ENCODE measurements around the gene GRID2. TPM values are rescaled to one million over a fixed set of nuclear protein-coding genes. Genes with fewer than 3 reads are reported as not detected.

The GRID2 gene
- polyA plus RNA-seq, 1 donor = 0.57 TPM

- Histone ChIP-seq H3K4me1 (ENCODE audit: control insufficient read depth, insufficient read depth, low read length) (no peaks in the 10 kb centered on the region), H3K4me3 (ENCODE audit: low read length) (no peak overlapping the region), H3K27ac (ENCODE audit: low read length) (no peak overlapping the region), H3K27me3 (ENCODE audit: control insufficient read depth, insufficient read depth, low read length) (no peaks in the 10 kb centered on the region), H3K36me3 (ENCODE audit: control insufficient read depth, insufficient read depth, low read length) (no peaks in the 10 kb centered on the region), H3K9me3 (ENCODE audit: control insufficient read depth, low read depth, low read length) (no peaks in the 10 kb centered on the region)
- WGBS (ENCODE audit: insufficient coverage, low lambda C conversion rate) = 92% methylated on average over 2 of the region's 2 CpGs
- no peak for DNase-seq
Observed at GRCh38 chr4:92599044-92599443, 295.3 kb downstream of the GRID2 start.

GRCh38 chr4:92600638-92601037 lies 296.9 kb downstream of the GRID2 start:
- DNase-seq = no peak
- no CpG with 5 or more reads among the region's 6 CpGs for WGBS (ENCODE audit: insufficient coverage, low lambda C conversion rate)

GRCh38 chr4:92606227-92606626 lies 302.5 kb downstream of the GRID2 start:
- Histone ChIP-seq H3K4me3 (ENCODE audit: low read length) (no peak overlapping the region), H3K9me3 (ENCODE audit: control insufficient read depth, low read depth, low read length) (no peaks in the 10 kb centered on the region), H3K27ac (ENCODE audit: low read length) (no peak overlapping the region), H3K36me3 (ENCODE audit: control insufficient read depth, insufficient read depth, low read length) (no peaks in the 10 kb centered on the region), H3K4me1 (ENCODE audit: control insufficient read depth, insufficient read depth, low read length) (no peaks in the 10 kb centered on the region), H3K27me3 (ENCODE audit: control insufficient read depth, insufficient read depth, low read length) (no peaks in the 10 kb centered on the region)
- WGBS (ENCODE audit: insufficient coverage, low lambda C conversion rate) = no CpG with 5 or more reads among the region's 2 CpGs
- no peak for DNase-seq

More at GRCh38 chr4:92600638-92601037, 296.9 kb downstream of the GRID2 start:
- no peaks in the 10 kb centered on the region for H3K9me3 ChIP-seq (ENCODE audit: control insufficient read depth, low read depth, low read length)
- H3K4me1 ChIP-seq (ENCODE audit: control insufficient read depth, insufficient read depth, low read length) = no peaks in the 10 kb centered on the region
- H3K27me3 ChIP-seq (ENCODE audit: control insufficient read depth, insufficient read depth, low read length) = no peaks in the 10 kb centered on the region
- no peaks in the 10 kb centered on the region for H3K36me3 ChIP-seq (ENCODE audit: control insufficient read depth, insufficient read depth, low read length)
- no peak overlapping the region for H3K27ac ChIP-seq (ENCODE audit: low read length)
- no peak overlapping the region for H3K4me3 ChIP-seq (ENCODE audit: low read length)

GRCh38 chr4:92615049-92615448 lies 311.3 kb downstream of the GRID2 start:
- Histone ChIP-seq H3K9me3 (ENCODE audit: control insufficient read depth, low read depth, low read length) (no peaks in the 10 kb centered on the region), H3K4me3 (ENCODE audit: low read length) (no peak overlapping the region), H3K4me1 (ENCODE audit: control insufficient read depth, insufficient read depth, low read length) (no peaks in the 10 kb centered on the region), H3K36me3 (ENCODE audit: control insufficient read depth, insufficient read depth, low read length) (no peaks in the 10 kb centered on the region), H3K27ac (ENCODE audit: low read length) (no peak overlapping the region), H3K27me3 (ENCODE audit: control insufficient read depth, insufficient read depth, low read length) (no peaks in the 10 kb centered on the region)
- no peak for DNase-seq
- WGBS (ENCODE audit: insufficient coverage, low lambda C conversion rate) = no CpG with 5 or more reads among the region's 1 CpG

GRCh38 chr4:92618968-92619367 lies 315.2 kb downstream of the GRID2 start:
- H3K36me3 ChIP-seq (ENCODE audit: control insufficient read depth, insufficient read depth, low read length) = no peaks in the 10 kb centered on the region
- no peak for DNase-seq
- no peak overlapping the region for H3K4me3 ChIP-seq (ENCODE audit: low read length)
- H3K27ac ChIP-seq (ENCODE audit: low read length) = no peak overlapping the region
- WGBS (ENCODE audit: insufficient coverage, low lambda C conversion rate) = no CpG with 5 or more reads among the region's 2 CpGs
- no peaks in the 10 kb centered on the region for H3K4me1 ChIP-seq (ENCODE audit: control insufficient read depth, insufficient read depth, low read length)
- no peaks in the 10 kb centered on the region for H3K9me3 ChIP-seq (ENCODE audit: control insufficient read depth, low read depth, low read length)
- H3K27me3 ChIP-seq (ENCODE audit: control insufficient read depth, insufficient read depth, low read length) = no peaks in the 10 kb centered on the region

GRCh38 chr4:92629302-92629701 lies 325.5 kb downstream of the GRID2 start:
- H3K36me3 ChIP-seq (ENCODE audit: control insufficient read depth, insufficient read depth, low read length) = no peaks in the 10 kb centered on the region
- 100% methylated on average over 1 of the region's 2 CpGs for WGBS (ENCODE audit: insufficient coverage, low lambda C conversion rate)
- no peaks in the 10 kb centered on the region for H3K27me3 ChIP-seq (ENCODE audit: control insufficient read depth, insufficient read depth, low read length)
- peaks cover 2% of the 10 kb centered on the region for H3K9me3 ChIP-seq (ENCODE audit: control insufficient read depth, low read depth, low read length)
- H3K27ac ChIP-seq (ENCODE audit: low read length) = no peak overlapping the region
- H3K4me3 ChIP-seq (ENCODE audit: low read length) = no peak overlapping the region
- DNase-seq = no peak
- H3K4me1 ChIP-seq (ENCODE audit: control insufficient read depth, insufficient read depth, low read length) = no peaks in the 10 kb centered on the region

- Histone ChIP-seq H3K27me3 (ENCODE audit: control insufficient read depth, insufficient read depth, low read length) (no peaks in the 10 kb centered on the region), H3K27ac (ENCODE audit: low read length) (no peak overlapping the region), H3K9me3 (ENCODE audit: control insufficient read depth, low read depth, low read length) (no peaks in the 10 kb centered on the region), H3K4me3 (ENCODE audit: low read length) (no peak overlapping the region), H3K4me1 (ENCODE audit: control insufficient read depth, insufficient read depth, low read length) (no peaks in the 10 kb centered on the region), H3K36me3 (ENCODE audit: control insufficient read depth, insufficient read depth, low read length) (no peaks in the 10 kb centered on the region)
- DNase-seq = no peak
- WGBS (ENCODE audit: insufficient coverage, low lambda C conversion rate) = 100% methylated on average over 2 of the region's 3 CpGs
Observed at GRCh38 chr4:92634882-92635281, 331.1 kb downstream of the GRID2 start.

GRCh38 chr4:92636038-92636806 lies 332.5 kb downstream of the GRID2 start:
- no peaks in the 10 kb centered on the region for H3K4me1 ChIP-seq (ENCODE audit: control insufficient read depth, insufficient read depth, low read length)
- H3K27me3 ChIP-seq (ENCODE audit: control insufficient read depth, insufficient read depth, low read length) = no peaks in the 10 kb centered on the region
- peak overlapping the region; percentile 66 for H3K27ac ChIP-seq (ENCODE audit: low read length)
- no peaks in the 10 kb centered on the region for H3K9me3 ChIP-seq (ENCODE audit: control insufficient read depth, low read depth, low read length)
- peak; percentile 64 to 88 for DNase-seq
- no peaks in the 10 kb centered on the region for H3K36me3 ChIP-seq (ENCODE audit: control insufficient read depth, insufficient read depth, low read length)
- no CpG with 5 or more reads among the region's 6 CpGs for WGBS (ENCODE audit: insufficient coverage, low lambda C conversion rate)
- H3K4me3 ChIP-seq (ENCODE audit: low read length) = no peak overlapping the region

GRCh38 chr4:92641409-92641808 lies 337.6 kb downstream of the GRID2 start:
- no peaks in the 10 kb centered on the region for H3K27me3 ChIP-seq (ENCODE audit: control insufficient read depth, insufficient read depth, low read length)
- no peaks in the 10 kb centered on the region for H3K9me3 ChIP-seq (ENCODE audit: control insufficient read depth, low read depth, low read length)
- no peak for DNase-seq
- no peak overlapping the region for H3K27ac ChIP-seq (ENCODE audit: low read length)
- no peaks in the 10 kb centered on the region for H3K36me3 ChIP-seq (ENCODE audit: control insufficient read depth, insufficient read depth, low read length)
- WGBS (ENCODE audit: insufficient coverage, low lambda C conversion rate) = no CpG with 5 or more reads among the region's 3 CpGs
- no peak overlapping the region for H3K4me3 ChIP-seq (ENCODE audit: low read length)
- no peaks in the 10 kb centered on the region for H3K4me1 ChIP-seq (ENCODE audit: control insufficient read depth, insufficient read depth, low read length)

- WGBS (ENCODE audit: insufficient coverage, low lambda C conversion rate) = 86% methylated on average over 2 of the region's 2 CpGs
- H3K36me3 ChIP-seq (ENCODE audit: control insufficient read depth, insufficient read depth, low read length) = no peaks in the 10 kb centered on the region
- H3K27me3 ChIP-seq (ENCODE audit: control insufficient read depth, insufficient read depth, low read length) = no peaks in the 10 kb centered on the region
- H3K4me3 ChIP-seq (ENCODE audit: low read length) = no peak overlapping the region
- no peaks in the 10 kb centered on the region for H3K4me1 ChIP-seq (ENCODE audit: control insufficient read depth, insufficient read depth, low read length)
- H3K9me3 ChIP-seq (ENCODE audit: control insufficient read depth, low read depth, low read length) = no peaks in the 10 kb centered on the region
- no peak overlapping the region for H3K27ac ChIP-seq (ENCODE audit: low read length)
- no peak for DNase-seq
Observed at GRCh38 chr4:92646826-92647225, 343.1 kb downstream of the GRID2 start.

- H3K4me1 ChIP-seq (ENCODE audit: control insufficient read depth, insufficient read depth, low read length) = no peaks in the 10 kb centered on the region
- no peaks in the 10 kb centered on the region for H3K9me3 ChIP-seq (ENCODE audit: control insufficient read depth, low read depth, low read length)
- H3K27me3 ChIP-seq (ENCODE audit: control insufficient read depth, insufficient read depth, low read length) = no peaks in the 10 kb centered on the region
- H3K36me3 ChIP-seq (ENCODE audit: control insufficient read depth, insufficient read depth, low read length) = no peaks in the 10 kb centered on the region
- no peak overlapping the region for H3K4me3 ChIP-seq (ENCODE audit: low read length)
- no peak overlapping the region for H3K27ac ChIP-seq (ENCODE audit: low read length)
- no peak for DNase-seq
Observed at GRCh38 chr4:92651536-92651935, 347.8 kb downstream of the GRID2 start.

All from large intestine (tissue), 3 donors.